GM12878 (cell line): ENCODE results near the gene ANKRD23. TPM values are rescaled to one million over a fixed set of nuclear protein-coding genes. Genes with fewer than 3 reads are reported as not detected.

Experiments used
- ATAC-seq: fragments of 200-7000 bp; cut with Tn5 transposase; 3 replicates; pipeline ENCODE4 v1.9.1; 2020; ENCODE audit warnings: mild to moderate bottlenecking, moderate library complexity
- BruUV-seq: library from RNA; stranded (reverse); fragments of 400-500 nt; replicated peaks from 2 replicates; lab custom pipeline; 2021; lab: Mats Ljungman, UMichigan
- CTCF ChIA-PET: fragments of 300-600 bp; sonication (Branson Sonifier 250); formaldehyde crosslinking; extraction: SDS; loops from one replicate; lab custom pipeline; 2021; ENCODE audit warnings: inconsistent platforms; lab: Yijun Ruan, JAX
- POLR2A ChIA-PET: fragments of 350-600 bp; formaldehyde crosslinking; extraction: SDS; loops from one replicate; lab custom pipeline; 2021; ENCODE audit warnings: inconsistent platforms; lab: Charles Lee
- RAD21 ChIA-PET: fragments of 300-600 bp; sonication (Branson Sonifier 250); formaldehyde crosslinking; loops from one replicate; lab custom pipeline; 2023; ENCODE audit warnings: antibody characterized with exemption; ENCODE audit not compliant: unreplicated experiment; lab: Charles Lee
- SMC1A ChIA-PET: fragments of 300-600 bp; sonication (Branson Sonifier 250); formaldehyde crosslinking; loops from one replicate; lab custom pipeline; 2023; ENCODE audit not compliant: unreplicated experiment, uncharacterized antibody; lab: Charles Lee
- DNase-seq: peaks from one replicate; pipeline ENCODE4 v3.0.0-alpha.2; 2011; ENCODE audit warnings: low read depth, low spot score
- FAIRE-seq: peaks from 3 replicates; lab custom pipeline; 2011; peaks lifted over from hg19 to GRCh38; lab: Jason Lieb, UNC
- H2AFZ ChIP-seq: 2 replicates; pipeline ENCODE4 v1.6.0; 2011; ENCODE audit warnings: low read depth, low read length, control low read depth; ENCODE audit not compliant: control insufficient read depth
- H3K27ac ChIP-seq: 2 replicates; pipeline ENCODE4 v1.5.1; 2011; ENCODE audit warnings: control low read depth; ENCODE audit not compliant: control insufficient read depth, insufficient read depth
- H3K27me3 ChIP-seq, 2 experiments: replicated peaks in 1 of 2; 2 replicates each; pipeline versions ENCODE4 v1.6.0 to v1.6.1; 2011; ENCODE audit warnings: low read length in 1 of 2; ENCODE audit not compliant: control insufficient read depth in 2 of 2, insufficient read depth in 2 of 2
- H3K36me3 ChIP-seq, 2 experiments: 2 replicates each; pipeline ENCODE4 v1.5.1; 2011; ENCODE audit warnings: low read length in 1 of 2; ENCODE audit not compliant: control insufficient read depth in 2 of 2, insufficient read depth in 2 of 2
- H3K4me1 ChIP-seq: 2 replicates; pipeline ENCODE4 v1.6.1; 2011; ENCODE audit warnings: mild to moderate bottlenecking, low read length, moderate library complexity, mixed read lengths; ENCODE audit not compliant: control insufficient read depth, insufficient read depth
- H3K4me2 ChIP-seq: 2 replicates; pipeline ENCODE4 v1.6.0; 2011; ENCODE audit warnings: control low read depth; ENCODE audit not compliant: control insufficient read depth, insufficient read depth
- H3K4me3 ChIP-seq: fragments of 200-600 bp; sonication (generic); 2 replicates; pipeline ENCODE4 v1.5.1; 2016
- H3K79me2 ChIP-seq: 2 replicates; pipeline ENCODE4 v1.6.0; 2011; ENCODE audit warnings: low read length; ENCODE audit not compliant: control insufficient read depth, insufficient read depth
- H3K9ac ChIP-seq: 2 replicates; pipeline ENCODE4 v1.8.0; 2011; ENCODE audit warnings: low read length, control low read depth, mixed read lengths; ENCODE audit not compliant: control insufficient read depth, insufficient read depth
- H3K9me3 ChIP-seq: replicated peaks from 3 replicates; pipeline ENCODE4 v1.5.1; 2011; ENCODE audit warnings: mild to moderate bottlenecking, low read length; ENCODE audit not compliant: control insufficient read depth, insufficient read depth
- H4K20me1 ChIP-seq: 2 replicates; pipeline ENCODE4 v1.6.0; 2011; ENCODE audit not compliant: control insufficient read depth, insufficient read depth
- ATF7 ChIP-seq: fragments of 450-650 bp; IDR thresholded peaks from 2 replicates; pipeline ENCODE4 v1.6.1; 2016; ENCODE audit warnings: low read depth, mild to moderate bottlenecking
- BCL11A ChIP-seq: IDR thresholded peaks from 2 replicates; pipeline ENCODE4 v1.6.1; 2011; ENCODE audit warnings: low read depth, low read length
- BCL3 ChIP-seq: IDR thresholded peaks from 2 replicates; pipeline ENCODE4 v1.6.1; 2011; ENCODE audit warnings: borderline replicate concordance, low read depth, mild to moderate bottlenecking, moderate library complexity, low read length; ENCODE audit not compliant: insufficient read depth, poor library complexity, severe bottlenecking
- BRCA1 ChIP-seq: IDR thresholded peaks from 2 replicates; pipeline ENCODE4 v1.6.1; 2011; ENCODE audit warnings: low read depth, low read length, improper control_type of control experiment
- CTCF ChIP-seq, 3 experiments: IDR thresholded peaks in 2 of 3; conservative IDR thresholded peaks in 1 of 3; 2 replicates each; pipeline ENCODE4 v1.5.1; 2011; ENCODE audit warnings: low read depth in 3 of 3, low read length in 3 of 3, mild to moderate bottlenecking in 3 of 3, control low read depth in 2 of 3, moderate library complexity in 2 of 3, inconsistent platforms in 1 of 3, mixed read lengths in 1 of 3; ENCODE audit not compliant: control insufficient read depth in 2 of 3, insufficient read depth in 1 of 3; ENCODE audit errors: extremely low read depth in 1 of 3
- EED ChIP-seq: sonication (generic); IDR thresholded peaks from 2 replicates; pipeline ENCODE4 v1.6.1; 2016; ENCODE audit warnings: antibody characterized with exemption, low read depth
- ESRRA ChIP-seq: IDR thresholded peaks from 2 replicates; pipeline ENCODE4 v1.6.1; 2012; ENCODE audit warnings: mild to moderate bottlenecking, low read length, improper control_type of control experiment
- FOXM1 ChIP-seq: IDR thresholded peaks from 2 replicates; pipeline ENCODE4 v1.6.1; 2012; ENCODE audit warnings: low read depth, mild to moderate bottlenecking, inconsistent platforms, low read length, moderate library complexity
- HDGF ChIP-seq: fragments of 450-650 bp; IDR thresholded peaks from 2 replicates; pipeline ENCODE4 v1.6.1; 2016; ENCODE audit warnings: antibody characterized with exemption
- NFIC ChIP-seq: IDR thresholded peaks from 2 replicates; pipeline ENCODE4 v1.6.1; 2012; ENCODE audit warnings: low read depth, mild to moderate bottlenecking, inconsistent platforms, low read length, moderate library complexity
- RAD21 ChIP-seq: IDR thresholded peaks from 2 replicates; pipeline ENCODE4 v1.6.1; 2011; ENCODE audit warnings: mild to moderate bottlenecking, low read depth, low read length, moderate library complexity; ENCODE audit not compliant: insufficient read depth
- SP1 ChIP-seq: IDR thresholded peaks from one replicate; pipeline ENCODE4 v1.6.1; 2011; ENCODE audit warnings: low read depth, low read length
- TAF1 ChIP-seq: IDR thresholded peaks from 2 replicates; pipeline ENCODE4 v1.6.1; 2011; ENCODE audit warnings: mild to moderate bottlenecking, low read depth, low read length, borderline replicate concordance
- YY1 ChIP-seq: IDR thresholded peaks from 2 replicates; pipeline ENCODE4 v1.6.1; 2011; ENCODE audit warnings: low read depth, mild to moderate bottlenecking, low read length
- ZBTB33 ChIP-seq: fragments of 450-650 bp; IDR thresholded peaks from 2 replicates; pipeline ENCODE4 v1.6.1; 2017; ENCODE audit warnings: mild to moderate bottlenecking
- ZBTB4 ChIP-seq: fragments of 450-650 bp; formaldehyde crosslinking; IDR thresholded peaks from 2 replicates; pipeline ENCODE4 v1.4.0; 2022; ENCODE audit warnings: mild to moderate bottlenecking, moderate library complexity
- ZNF274 ChIP-seq: IDR thresholded peaks from one replicate; pipeline ENCODE4 v1.8.0; 2011; ENCODE audit not compliant: insufficient read length, insufficient read depth
- WGBS: methylation state at CpG from one replicate; pipeline ENCODE4 v1.1.6; 2016; ENCODE audit warnings: low lambda C conversion rate; ENCODE audit not compliant: insufficient replicate concordance, insufficient coverage; ENCODE audit errors: missing lambda C conversion rate; 5-methylcytosine and 5-hydroxymethylcytosine counted together
- in situ Hi-C: fragments of 300-500 bp; cut with MboI; formaldehyde crosslinking; loops from 9 replicates; pipeline ENCODE4 v1.14.3; 2018; ENCODE audit warnings: mixed read lengths
- intact Hi-C: fragments of 100-400 bp; cut with micrococcal nuclease; formaldehyde crosslinking; loops from one replicate; pipeline ENCODE4 v1.14.2; 2022; ENCODE audit not compliant: unreplicated experiment
- polyA plus RNA-seq, 11 experiments: library from polyadenylated mRNA; depleted of rRNA in 4 of 11; unstranded in 6 of 11; stranded (reverse) in 5 of 11; fragments of >200 nt; fragmentation: Nextera tagmentation in 4 of 11; fragmentation: Illumina TruSeq in 1 of 11; extraction: Ambion mirVana in 4 of 11; extraction: Trizol in 1 of 11; gene quantifications; 1 replicate in 1 of 11; 2 replicates in 10 of 11; pipeline versions ENCODE4 v1.2.1 to v1.2.3, GENCODE V29; 2011 to 2016; ENCODE audit warnings: inconsistent platforms in 2 of 11, missing spikeins in 2 of 11, low read depth in 1 of 11
- total RNA-seq, 4 experiments: library from RNA; depleted of rRNA in 3 of 4; stranded (reverse); fragments of >200 nt in 3 of 4; fragmentation: Illumina TruSeq in 1 of 4; extraction: Trizol in 1 of 4; gene quantifications; 2 replicates each; pipeline versions ENCODE4 v1.2.1 to v1.2.3, GENCODE V29; 2013 to 2021

The ANKRD23 gene
- total and polyA plus RNA-seq, 10 of the 15 experiments (the other 5 are each of a cell fraction or from before 2014, with no cell fraction given): 0.34 to 5.3 (median 2.7) TPM

- intact Hi-C loops: no loop called here
Measured at GRCh38 chr2:96811917-96812316, 31.9 kb downstream of the ANKRD23 start.

More at GRCh38 chr2:96811917-96812316, 31.9 kb downstream of the ANKRD23 start:
- ChIA-PET RAD21 (no interaction called here), CTCF (interaction anchor here (0.7 to 2.7 kb wide), 2 partner anchors 9 to 49 kb away, joined by 3 to 12 read pairs; no protein-coding TSS in a partner anchor), SMC1A (no interaction called here), POLR2A (no interaction called here)
- H3K9ac ChIP-seq: no peak overlapping the region
- H3K4me3 ChIP-seq: no peak overlapping the region
- H3K4me1 ChIP-seq: peaks cover under 1% of the 10 kb centered on the region
- H3K9me3 ChIP-seq: no peaks in the 10 kb centered on the region
- FAIRE-seq: no peak
- H3K4me2 ChIP-seq: no peak overlapping the region
- H3K79me2 ChIP-seq: peaks cover 1% of the 10 kb centered on the region; the same call in 1 of the 2 replicates
- no peak for DNase-seq
- H3K36me3 ChIP-seq: peaks cover 2 to 4% of the 10 kb centered on the region in 2 experiments; a peak in 3 of 4 replicates
- no peaks in the 10 kb centered on the region for H3K27me3 ChIP-seq
- no peak for ATAC-seq
- in situ Hi-C loops: no loop called here
- TF ChIP-seq BRCA1 (no peak), ZBTB33 (no peak), FOXM1 (no peak), SP1 (no peak), ESRRA (no peak), ZNF274 (no peak), EED (no peak), RAD21 (no peak), ZBTB4 (CRISPR knock-in tag) (no peak), HDGF (no peak), YY1 (no peak), NFIC (no peak), ATF7 (no peak), TAF1 (no peak), BCL11A (no peak), CTCF (IDR thresholded peaks at IDR 0.05 in 2 of 3, conservative IDR thresholded peaks at IDR 0.05 in 1 of 3; ENCODE audit: control insufficient read depth in 2 of 3, extremely low read depth in 1 of 3, insufficient read depth in 1 of 3, low read depth in 3 of 3, low read length in 3 of 3) (no peak), BCL3 (no peak)
- no peaks in the 10 kb centered on the region for H4K20me1 ChIP-seq
- no TSS peak for BruUV-seq
- no peak overlapping the region for H2AFZ ChIP-seq
- 51% methylated on average over 3 of the region's 3 CpGs for WGBS
- H3K27ac ChIP-seq: no peak overlapping the region
